HG02870 (cell line): ENCODE results near the gene CKS2.
"Not testable (repeated sequence)": the region's sequence is repeated elsewhere in the genome, so short reads cannot be mapped to it uniquely, and the experiment has no call there.

Experiments
- ATAC-seq: cut with Tn5 transposase; IDR thresholded peaks from one replicate; pipeline ENCODE4 v1.9.1; 2021; ENCODE audit warnings: mild to moderate bottlenecking, moderate library complexity; ENCODE audit not compliant: unreplicated experiment

CKS2 gene

GRCh38 chr9:89309608-89310474 is 1.2 kb upstream of the CKS2 start:
- ATAC-seq, result no peak

GRCh38 chr9:89311346-89312221 is 589 bp downstream of the CKS2 start:
- ATAC-seq, result no peak

DNA sequence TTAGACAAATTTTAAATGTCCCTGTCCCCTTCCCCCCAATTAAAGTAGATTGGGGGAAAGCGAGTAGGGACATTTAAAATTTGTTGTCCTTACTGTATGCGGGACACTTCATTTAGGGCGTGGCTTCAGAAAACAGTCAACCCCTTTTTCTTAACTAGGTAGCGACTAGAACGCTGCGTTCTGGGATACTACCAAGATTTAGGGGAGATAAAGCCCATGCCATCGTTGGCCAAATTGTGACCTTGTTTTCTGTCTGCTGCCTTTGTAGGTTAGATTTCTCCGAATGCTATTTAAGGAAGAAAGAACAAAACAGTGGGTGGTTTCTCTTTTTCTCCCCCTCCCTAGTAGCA is 1.2 kb downstream of the CKS2 start:
- ATAC-seq, result no peak

GRCh38 chr9:89313842-89314241 is 2.8 kb downstream of the CKS2 start:
- ATAC-seq, result no peak

- ATAC-seq, result no peak
These were observed 4.0 kb downstream of the CKS2 start for GRCh38 chr9:89314955-89315354.

GRCh38 chr9:89315482-89315881 is 4.5 kb downstream of the CKS2 start:
- ATAC-seq, result no peak

- ATAC-seq, result no peak
These were observed 6.3 kb downstream of the CKS2 start for GRCh38 chr9:89317282-89317681.

DNA sequence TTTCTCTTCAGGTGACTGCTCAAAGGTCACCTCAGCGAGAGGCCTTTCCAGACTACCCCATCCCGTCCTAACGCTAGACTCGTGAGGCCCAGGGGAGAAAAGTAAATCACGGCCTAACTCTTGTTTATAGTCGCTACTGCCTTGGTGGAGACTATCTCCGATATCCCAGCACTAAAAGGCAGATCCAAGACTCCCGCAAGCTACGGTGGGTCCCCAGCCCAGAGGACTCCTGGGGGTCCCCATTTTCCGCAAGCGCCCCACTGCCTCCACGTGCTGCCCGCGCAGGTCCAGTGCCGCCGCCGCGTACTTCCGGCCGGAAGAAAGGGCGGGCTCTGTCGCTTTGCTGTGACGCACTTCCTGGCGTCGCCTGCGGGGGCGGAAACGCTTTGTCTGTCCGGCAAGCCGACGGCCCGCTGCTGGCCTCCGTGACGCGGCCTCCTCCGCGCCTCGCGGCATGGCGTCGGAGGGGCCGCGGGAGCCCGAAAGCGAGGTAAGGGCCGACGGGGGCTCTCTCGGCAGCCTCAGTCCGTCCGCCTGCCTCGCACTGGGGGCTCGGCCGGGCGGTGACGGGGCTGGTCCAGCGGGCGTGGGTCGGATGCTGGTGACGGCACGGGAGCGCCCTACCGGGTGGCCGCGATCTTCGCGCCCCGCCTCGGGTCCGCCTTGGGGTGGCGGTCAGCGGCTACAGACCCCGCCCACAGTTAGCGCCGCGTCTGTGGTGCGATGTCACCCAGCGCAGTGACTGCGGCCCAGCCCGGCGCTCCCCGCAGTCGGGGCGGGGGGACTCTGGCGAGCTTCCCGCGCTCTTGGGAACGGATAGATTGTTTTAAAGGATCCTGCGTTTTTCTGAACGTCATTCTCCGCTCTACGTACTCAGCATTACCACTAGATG is 7.4 kb downstream of the CKS2 start, which contains the start of gene SECISBP2:
Gene SECISBP2 (plus strand): TSS at position 378 of the 892 bp plus-strand sequence. CDS start 77 bp downstream, at position 455.
- ATAC-seq, result peak; percentile 77

DNA sequence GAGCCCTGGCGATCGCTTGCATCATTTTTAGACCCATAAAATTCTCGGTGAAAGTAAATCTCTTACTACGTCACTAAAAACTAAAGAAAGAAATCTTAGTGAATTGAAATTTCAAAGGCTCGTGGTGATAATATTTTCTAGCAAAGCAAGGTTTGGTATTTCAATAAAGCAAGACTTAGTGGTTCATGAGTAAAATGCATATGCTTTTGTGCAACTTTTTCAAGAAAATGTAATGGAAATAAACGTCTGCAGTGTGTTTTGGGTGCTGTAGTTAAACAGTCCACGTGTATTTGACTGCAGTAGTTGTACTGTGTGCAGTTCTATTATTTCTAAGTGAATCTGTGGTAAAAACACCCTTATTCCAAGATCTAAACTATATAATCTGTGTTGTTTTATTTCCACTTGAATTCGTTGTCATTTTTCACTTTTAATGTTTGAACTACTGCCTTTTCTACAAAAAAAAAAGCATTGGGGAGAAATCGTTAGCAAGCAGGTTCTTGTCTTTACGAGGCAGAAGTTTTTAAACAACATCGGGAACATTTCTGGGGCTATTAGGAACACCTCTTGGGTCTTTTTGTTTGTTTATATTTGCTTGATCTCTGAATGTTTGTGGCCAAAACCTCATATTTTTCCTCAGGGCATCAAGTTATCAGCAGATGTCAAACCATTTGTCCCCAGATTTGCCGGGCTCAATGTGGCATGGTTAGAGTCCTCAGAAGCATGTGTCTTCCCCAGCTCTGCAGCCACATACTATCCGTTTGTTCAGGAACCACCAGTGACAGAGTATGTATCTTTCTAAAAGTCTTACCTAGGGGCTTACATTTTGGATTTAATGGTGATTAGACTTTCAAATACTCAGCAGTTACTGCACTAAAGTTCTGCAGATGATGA is 8.3 kb downstream of the CKS2 start:
- no peak for ATAC-seq

GRCh38 chr9:89323390-89323789 is 12.4 kb downstream of the CKS2 start:
- ATAC-seq, result no peak

- ATAC-seq, result no peak
These were observed 14.7 kb downstream of the CKS2 start for GRCh38 chr9:89325733-89326132.

DNA sequence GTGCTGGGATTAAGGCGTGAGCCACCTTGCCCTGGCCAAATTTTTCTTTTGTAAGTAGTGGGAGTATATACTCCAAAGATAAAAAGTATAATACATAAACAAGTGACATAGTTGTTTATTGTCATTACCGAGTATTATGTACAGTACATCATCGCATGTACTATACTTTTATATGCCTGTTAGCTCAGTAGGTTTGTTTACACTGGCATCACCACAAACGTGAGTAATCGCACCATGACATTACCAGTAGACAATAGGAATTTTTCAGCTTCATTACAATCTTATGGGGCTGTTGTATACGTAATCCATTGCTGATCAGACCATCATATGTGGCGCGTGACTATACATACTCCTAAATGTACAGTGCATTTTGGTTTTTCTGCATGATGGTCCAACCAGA is 17.1 kb downstream of the CKS2 start:
- ATAC-seq, result no peak

- ATAC-seq, result no peak
These were observed 18.9 kb downstream of the CKS2 start for GRCh38 chr9:89329917-89330316.

- ATAC-seq, result no peak
These were observed 19.5 kb downstream of the CKS2 start for GRCh38 chr9:89330513-89330912.

GRCh38 chr9:89339807-89340206 is 28.8 kb downstream of the CKS2 start:
- no peak for ATAC-seq

DNA sequence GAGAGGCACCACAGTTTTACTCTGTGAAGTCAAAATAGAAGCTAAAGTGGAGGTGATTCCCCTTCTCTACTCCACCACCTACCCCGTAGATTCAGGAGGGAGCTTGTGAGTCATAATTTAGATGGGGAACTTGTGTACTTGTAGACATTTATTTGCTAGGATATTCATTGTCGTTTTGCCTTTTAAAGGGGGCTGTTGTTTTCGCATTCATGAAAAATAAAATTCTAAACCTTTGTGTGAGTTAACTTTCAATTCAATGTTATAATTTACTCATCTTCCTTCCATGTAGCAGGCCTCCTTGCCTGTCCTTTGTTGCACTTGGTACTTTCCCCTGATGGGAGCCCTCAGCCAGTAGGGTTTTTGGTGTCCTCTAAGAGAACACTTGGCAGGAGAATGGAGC is 29.3 kb downstream of the CKS2 start:
- no peak for ATAC-seq

DNA sequence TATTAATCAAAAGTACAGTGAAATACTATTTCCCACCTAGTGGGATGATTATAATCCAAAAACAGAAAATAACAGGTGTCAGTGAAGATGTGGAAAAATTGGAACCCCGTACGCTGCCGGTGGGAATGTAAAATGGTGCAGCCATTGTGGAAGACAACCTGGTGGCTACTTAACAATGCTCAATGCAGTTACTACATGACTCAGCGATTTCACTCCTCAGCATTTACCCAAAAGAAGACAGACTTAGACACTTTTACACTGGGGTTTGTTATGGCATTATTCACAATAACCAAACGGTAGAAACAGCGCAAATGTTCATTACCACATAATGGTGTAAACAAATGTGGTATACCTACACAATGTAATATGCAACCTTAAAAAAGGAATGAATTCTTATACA is 31.2 kb downstream of the CKS2 start:
- ATAC-seq, result no peak

DNA sequence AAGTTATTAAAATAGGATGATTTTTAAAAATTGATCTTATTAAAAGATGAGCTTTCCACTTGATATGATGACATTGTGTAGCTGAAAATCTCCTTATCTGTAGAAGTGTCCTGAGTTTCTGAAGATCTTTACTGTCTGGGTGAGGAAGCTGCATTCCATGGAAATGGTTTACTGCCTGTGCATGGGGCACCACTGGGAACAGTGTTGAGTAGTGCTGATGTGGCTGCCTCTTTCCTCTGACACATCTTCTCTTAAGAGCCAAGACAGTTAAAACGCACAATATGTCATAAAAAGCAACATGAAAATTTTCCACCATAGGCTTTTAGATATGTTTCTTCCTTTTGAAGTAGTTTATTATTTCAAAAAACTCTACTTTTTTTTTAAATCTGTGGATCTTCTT is 32.0 kb downstream of the CKS2 start:
- no peak for ATAC-seq

- not testable (repeated sequence) for ATAC-seq
These were observed 32.8 kb downstream of the CKS2 start for GRCh38 chr9:89343812-89344211.

DNA sequence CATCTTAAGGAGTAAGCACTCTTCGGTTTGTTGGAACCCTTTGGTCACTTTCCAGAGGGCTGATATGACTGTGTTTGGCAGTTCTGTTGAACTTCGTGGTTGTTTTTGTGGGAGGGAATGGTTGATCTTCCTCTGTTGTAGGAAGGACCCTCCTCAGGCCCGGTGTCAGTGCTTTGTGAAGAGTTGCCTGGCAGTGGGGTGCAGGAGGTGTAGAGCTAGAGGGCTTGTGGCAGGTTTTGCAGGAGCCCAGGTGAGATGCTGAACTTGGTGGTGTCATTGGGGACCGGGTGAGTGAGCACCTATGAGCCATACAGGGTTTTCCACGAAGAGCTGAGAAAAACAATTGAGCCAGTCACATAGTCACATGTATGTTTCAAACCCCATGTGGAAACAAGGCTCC is 34.5 kb downstream of the CKS2 start:
- ATAC-seq, result no peak
